CD4-positive, alpha-beta T cell (primary cell): ENCODE data around the gene PRR16. TPM values are rescaled to one million over a fixed set of nuclear protein-coding genes. Genes with fewer than 3 reads are reported as not detected.

Experiments
- ATAC-seq: fragments of 200-7000 bp; cut with Tn5 transposase; one replicate; pipeline ENCODE4 v1.10.0; 2022; ENCODE audit warnings: mild to moderate bottlenecking; ENCODE audit not compliant: poor library complexity
- CTCF ChIA-PET: fragments of 350-600 bp; sonication (Branson Sonifier 250); formaldehyde crosslinking; loops from one replicate; lab custom pipeline; 2021; ENCODE audit warnings: antibody characterized with exemption, inconsistent platforms; lab: Charles Lee
- POLR2A ChIA-PET: fragments of 350-600 bp; sonication (Branson Sonifier 250); formaldehyde crosslinking; loops from one replicate; lab custom pipeline; 2021; ENCODE audit warnings: antibody characterized with exemption, inconsistent platforms; lab: Charles Lee
- DNase-seq, 14 experiments: peaks; one replicate each; pipeline ENCODE4 v3.0.0-alpha.2; 2013 to 2020; ENCODE audit warnings: mixed read lengths in 2 of 14
- H3K27ac ChIP-seq, 2 donors: one replicate each; pipeline versions ENCODE4 v1.5.1 to v1.7.0; 2013; ENCODE audit warnings: low read length in 2 of 2, low read depth in 1 of 2, mild to moderate bottlenecking in 1 of 2
- H3K27me3 ChIP-seq, 2 experiments: 1 replicate in 1 of 2; 2 replicates in 1 of 2; pipeline versions ENCODE4 v1.6.1 to v1.7.0; 2013; ENCODE audit warnings: low read length in 2 of 2, control low read depth in 1 of 2, mild to moderate bottlenecking in 1 of 2, moderate library complexity in 1 of 2; ENCODE audit not compliant: insufficient read depth in 2 of 2, control insufficient read depth in 1 of 2
- H3K36me3 ChIP-seq: one replicate; pipeline ENCODE4 v1.6.1; 2013; ENCODE audit warnings: low read length, control low read depth; ENCODE audit not compliant: insufficient read depth
- H3K4me1 ChIP-seq: one replicate; pipeline ENCODE4 v1.6.1; 2013; ENCODE audit warnings: low read length, control low read depth; ENCODE audit not compliant: insufficient read depth
- H3K4me3 ChIP-seq: one replicate; pipeline ENCODE4 v1.5.1; 2013; ENCODE audit warnings: mild to moderate bottlenecking, low read length, moderate library complexity
- H3K9me3 ChIP-seq, 2 experiments: 1 replicate in 1 of 2; 2 replicates in 1 of 2; pipeline versions ENCODE4 v1.6.1 to v1.7.0; 2013; ENCODE audit warnings: low read length in 2 of 2, mild to moderate bottlenecking in 2 of 2, control low read depth in 1 of 2, moderate library complexity in 1 of 2; ENCODE audit not compliant: control insufficient read depth in 1 of 2, insufficient read depth in 1 of 2
- H3K27ac Mint-ChIP-seq: one replicate; pipeline ENCODE4 v1.8.0; 2020; ENCODE audit warnings: mixed read lengths
- H3K27me3 Mint-ChIP-seq: one replicate; pipeline ENCODE4 v1.8.0; 2021; ENCODE audit warnings: mixed read lengths
- H3K36me3 Mint-ChIP-seq: one replicate; pipeline ENCODE4 v1.8.0; 2021; ENCODE audit warnings: low read depth, mixed read lengths
- H3K4me1 Mint-ChIP-seq: one replicate; pipeline ENCODE4 v1.8.0; 2021; ENCODE audit warnings: low read depth, mixed read lengths
- H3K4me3 Mint-ChIP-seq: one replicate; pipeline ENCODE4 v1.8.0; 2020; ENCODE audit warnings: mild to moderate bottlenecking, mixed read lengths
- H3K9me3 Mint-ChIP-seq: one replicate; pipeline ENCODE4 v1.8.0; 2020; ENCODE audit warnings: mixed read lengths
- intact Hi-C, 2 experiments: fragments of 100-400 bp; cut with DNase I in 1 of 2; cut with micrococcal nuclease in 1 of 2; formaldehyde crosslinking; loops; one replicate each; pipeline versions ENCODE4 v1.15.1 to v1.9.0; 2023 to 2025; cut with DNase I, micrococcal nuclease
- total RNA-seq, 174 experiments: library from RNA in 2 of 174; stranded (reverse) in 2 of 174; gene quantifications; one replicate each; pipeline ENCODE4 v1.2.3 and lab custom pipeline; 2021 to 2026
- TF ChIP-seq, protein P1 (sequence below): fragments of 200-600 bp; IDR thresholded peaks from one replicate; pipeline ENCODE4 v1.8.0; 2022; ENCODE audit warnings: antibody characterized with exemption, mild to moderate bottlenecking

Gene PRR16
- total RNA-seq, 2 experiments from 2014 or later = not detected

DNA sequence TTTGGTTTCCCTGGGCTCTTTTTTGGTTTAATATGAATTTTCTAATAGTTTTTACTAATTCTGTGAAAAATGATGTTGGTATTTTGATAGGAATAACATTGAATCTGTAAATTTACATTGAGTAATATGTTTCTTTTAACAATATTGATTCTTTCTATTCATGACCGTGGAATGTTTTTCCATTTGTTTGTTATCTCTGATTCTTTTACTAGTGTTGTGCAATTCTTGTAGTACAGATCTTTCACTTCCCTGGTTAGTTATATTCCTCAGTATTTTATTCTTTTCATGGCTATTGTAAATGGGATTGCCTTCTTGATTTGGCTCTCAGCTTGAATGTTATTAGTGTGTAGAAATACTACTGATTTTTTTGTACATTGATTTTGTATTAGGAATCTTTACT is 137.9 kb downstream of the PRR16 start:
- no peak overlapping the region for H3K4me3 Mint-ChIP-seq
- TF ChIP-seq, protein P1, sequence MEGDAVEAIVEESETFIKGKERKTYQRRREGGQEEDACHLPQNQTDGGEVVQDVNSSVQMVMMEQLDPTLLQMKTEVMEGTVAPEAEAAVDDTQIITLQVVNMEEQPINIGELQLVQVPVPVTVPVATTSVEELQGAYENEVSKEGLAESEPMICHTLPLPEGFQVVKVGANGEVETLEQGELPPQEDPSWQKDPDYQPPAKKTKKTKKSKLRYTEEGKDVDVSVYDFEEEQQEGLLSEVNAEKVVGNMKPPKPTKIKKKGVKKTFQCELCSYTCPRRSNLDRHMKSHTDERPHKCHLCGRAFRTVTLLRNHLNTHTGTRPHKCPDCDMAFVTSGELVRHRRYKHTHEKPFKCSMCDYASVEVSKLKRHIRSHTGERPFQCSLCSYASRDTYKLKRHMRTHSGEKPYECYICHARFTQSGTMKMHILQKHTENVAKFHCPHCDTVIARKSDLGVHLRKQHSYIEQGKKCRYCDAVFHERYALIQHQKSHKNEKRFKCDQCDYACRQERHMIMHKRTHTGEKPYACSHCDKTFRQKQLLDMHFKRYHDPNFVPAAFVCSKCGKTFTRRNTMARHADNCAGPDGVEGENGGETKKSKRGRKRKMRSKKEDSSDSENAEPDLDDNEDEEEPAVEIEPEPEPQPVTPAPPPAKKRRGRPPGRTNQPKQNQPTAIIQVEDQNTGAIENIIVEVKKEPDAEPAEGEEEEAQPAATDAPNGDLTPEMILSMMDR = no peak
- POLR2A ChIA-PET = no interaction called here
- Histone ChIP-seq H3K36me3 (no peaks in the 10 kb centered on the region), H3K27ac (no peak overlapping the region), H3K4me1 (no peaks in the 10 kb centered on the region), H3K27me3 (no peaks in the 10 kb centered on the region), H3K9me3 (peaks cover 0 to 6% of the 10 kb centered on the region in 2 experiments), H3K4me3 (no peak overlapping the region)
- H3K27me3 Mint-ChIP-seq = no peaks in the 10 kb centered on the region
- ATAC-seq (no peak), DNase-seq (no peak)
- peaks cover 17% of the 10 kb centered on the region for H3K9me3 Mint-ChIP-seq
- no peaks in the 10 kb centered on the region for H3K36me3 Mint-ChIP-seq
- CTCF ChIA-PET = no interaction called here
- intact Hi-C loops = no loop called here
- H3K27ac Mint-ChIP-seq = no peak overlapping the region
- no peaks in the 10 kb centered on the region for H3K4me1 Mint-ChIP-seq

DNA sequence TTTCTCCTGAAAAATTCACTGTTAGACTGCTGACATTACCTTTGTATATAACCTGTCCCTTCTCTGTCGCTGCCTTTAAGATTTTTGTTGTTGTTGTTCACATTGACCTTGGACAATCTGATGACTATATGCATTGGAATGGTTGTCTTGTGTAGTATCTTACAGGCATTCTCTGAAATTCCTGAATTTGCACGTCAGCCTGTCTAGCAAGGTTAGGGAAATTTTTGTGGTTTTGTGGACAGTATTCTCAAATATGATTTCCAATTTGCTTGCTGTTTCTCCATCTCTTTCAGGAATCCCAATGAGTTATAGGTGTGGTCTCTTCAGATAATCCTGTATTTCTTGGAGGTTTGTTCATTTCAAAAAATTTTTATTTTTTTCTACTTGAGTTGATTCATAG is 140.8 kb downstream of the PRR16 start:
- intact Hi-C loops = no loop called here
- no peak for ATAC-seq
- Mint-ChIP-seq H3K4me3 (no peak overlapping the region), H3K27ac (no peak overlapping the region), H3K9me3 (peaks cover 16% of the 10 kb centered on the region), H3K4me1 (no peaks in the 10 kb centered on the region), H3K36me3 (no peaks in the 10 kb centered on the region), H3K27me3 (no peaks in the 10 kb centered on the region)
- Histone ChIP-seq H3K27me3 (no peaks in the 10 kb centered on the region), H3K4me1 (no peaks in the 10 kb centered on the region), H3K27ac (no peak overlapping the region), H3K9me3 (peaks cover 0 to 6% of the 10 kb centered on the region in 2 experiments), H3K36me3 (no peaks in the 10 kb centered on the region), H3K4me3 (no peak overlapping the region)
- no peak for DNase-seq
- TF ChIP-seq, protein P1 = no peak
- POLR2A ChIA-PET = no interaction called here
- CTCF ChIA-PET = no interaction called here

DNA sequence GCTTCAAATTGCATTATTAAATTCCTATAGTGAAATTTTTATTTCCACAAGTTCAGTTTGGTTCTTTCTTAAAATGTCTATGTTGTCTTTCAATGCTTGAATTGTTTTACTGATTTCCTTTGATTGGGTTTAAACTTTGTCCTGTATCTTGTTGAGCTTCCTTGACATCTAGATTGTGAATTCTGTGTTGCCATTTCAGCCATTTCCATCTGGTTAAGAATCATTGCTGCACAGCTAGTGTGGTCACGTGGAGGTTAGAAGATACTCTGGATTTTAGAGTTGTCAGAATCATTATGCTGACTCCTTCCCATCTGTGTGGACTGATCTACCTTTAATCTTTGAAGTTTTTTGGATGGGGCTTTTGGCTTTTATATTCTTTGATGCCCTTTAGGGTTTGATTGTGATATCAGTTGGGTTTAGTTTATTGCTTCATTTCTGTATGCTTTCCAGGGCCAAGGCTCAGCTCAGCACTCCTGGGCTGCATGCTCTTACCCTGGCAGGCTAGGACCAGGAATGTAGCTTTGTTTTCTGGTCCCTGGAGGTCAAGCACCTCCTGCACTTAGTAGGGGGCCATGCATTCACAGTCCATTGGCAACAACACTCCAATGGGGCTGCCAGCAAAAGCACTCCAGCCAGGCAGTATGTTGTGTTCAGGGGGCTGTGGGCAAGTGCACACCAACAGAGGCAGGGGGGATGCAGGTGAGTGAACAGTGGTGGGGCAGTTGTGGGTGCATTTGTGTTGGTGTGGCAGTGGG is 141.4 kb downstream of the PRR16 start:
- Mint-ChIP-seq H3K4me1 (no peaks in the 10 kb centered on the region), H3K27me3 (no peaks in the 10 kb centered on the region), H3K4me3 (no peak overlapping the region), H3K9me3 (peaks cover 16% of the 10 kb centered on the region), H3K36me3 (no peaks in the 10 kb centered on the region), H3K27ac (no peak overlapping the region)
- POLR2A ChIA-PET = no interaction called here
- no peaks in the 10 kb centered on the region for H3K27me3 ChIP-seq
- H3K9me3 ChIP-seq = peaks cover 0 to 6% of the 10 kb centered on the region in 2 experiments
- H3K27ac ChIP-seq = no peak overlapping the region
- H3K4me1 ChIP-seq = no peaks in the 10 kb centered on the region
- CTCF ChIA-PET = no interaction called here
- ATAC-seq (no peak), DNase-seq (no peak)
- intact Hi-C loops = no loop called here
- TF ChIP-seq, protein P1 = no peak
- H3K4me3 ChIP-seq = no peak overlapping the region
- no peaks in the 10 kb centered on the region for H3K36me3 ChIP-seq
